Pancreas (tissue), 10 donors: ENCODE measurements around the gene GSC2. TPM values are rescaled to one million over a fixed set of nuclear protein-coding genes. Genes with fewer than 3 reads are reported as not detected.
A peak's percentile ranks its signal among the peaks of the same experiment; 100 is the strongest.

Experiments
- ATAC-seq, 4 donors: fragments of 200-7000 bp; cut with Tn5 transposase; one replicate each; pipeline versions ENCODE4 v1.8.0 to v1.9.1; 2020; ENCODE audit warnings: mild to moderate bottlenecking in 4 of 4, moderate library complexity in 4 of 4
- DNase-seq, 6 donors: peaks; one replicate each; pipeline ENCODE4 v3.0.0-alpha.2; 2020
- FAIRE-seq: peaks from 2 replicates; lab custom pipeline; 2012; peaks lifted over from hg19 to GRCh38; lab: Jason Lieb, UNC
- H3K27ac ChIP-seq, 4 donors: fragments of 200-600 bp; sonication (generic); 1 replicate in 3 of 4; 2 replicates in 1 of 4; pipeline versions ENCODE4 v1.5.0 to v1.8.0; 2020
- H3K27me3 ChIP-seq, 4 donors: fragments of 200-600 bp; one replicate each; pipeline ENCODE4 v1.8.0; 2021
- H3K36me3 ChIP-seq, 3 donors: fragments of 200-600 bp; sonication (generic) in 1 of 3; one replicate each; pipeline versions ENCODE4 v1.5.0 to v1.8.0; 2020 to 2021
- H3K4me1 ChIP-seq, 3 donors: fragments of 200-600 bp; one replicate each; pipeline ENCODE4 v1.8.0; 2021
- H3K4me3 ChIP-seq, 4 donors: fragments of 200-600 bp; sonication (generic) in 2 of 4; one replicate each; pipeline versions ENCODE4 v1.5.0 to v1.8.0; 2020 to 2021
- H3K9me3 ChIP-seq, 4 donors: fragments of 200-600 bp; one replicate each; pipeline ENCODE4 v1.8.0; 2021
- WGBS, 2 donors: extraction: QIAGEN DNeasy Blood & Tissue Kit; methylation state at CpG; one replicate each; pipeline ENCODE4 v1.1.7; 2013; 5-methylcytosine and 5-hydroxymethylcytosine counted together
- intact Hi-C, 3 donors: fragments of 100-400 bp; cut with DNase I; formaldehyde crosslinking; loops; one replicate each; pipeline versions ENCODE4 v1.11.1 to v1.14.2; 2022
- polyA plus RNA-seq, 2 donors: library from polyadenylated mRNA; stranded (reverse); fragments of 200-250 nt; gene quantifications; one replicate each; pipeline ENCODE4 v1.2.3, GENCODE V29; 2013
- total RNA-seq, 6 donors: library from RNA; stranded (reverse); fragmentation: NEBNext Ultra II Directional in 4 of 6; extraction: Animal tissue kit (Norgen Biotek cat#: 25700) in 4 of 6; gene quantifications; one replicate each; pipeline versions ENCODE4 v1.2.1 to v1.2.4, GENCODE V29; 2021 to 2023
- TF ChIP-seq, protein P1 (sequence below), 4 donors: fragments of 200-600 bp; sonication (generic) in 3 of 4; IDR thresholded peaks; one replicate each; pipeline versions ENCODE4 v1.5.0 to v1.8.0; 2021; ENCODE audit warnings: antibody characterized with exemption in 4 of 4
- donor health status: healthy with polysubstance abuse.
- donor health status: DM: no; HTN: no; CAD: no; lungs with moderate emphysema.
- donor health status: DM: no; HTN: no; CAD: no.
- donor health status: control.
- donor health status: control.
- donor health status: Bipolar disorder and iron deficiency.
- donor health status: DM: yes; HTN: yes; CAD: no.
- donor health status: DM: no; HTN: no; CAD: no.
- donor health status: DM: no; HTN: no; CAD: no.
- donor health status: DM: yes; HTN: yes; CAD: no.

The GSC2 gene
- total and polyA plus RNA-seq, 8 donors: not detected

DNA sequence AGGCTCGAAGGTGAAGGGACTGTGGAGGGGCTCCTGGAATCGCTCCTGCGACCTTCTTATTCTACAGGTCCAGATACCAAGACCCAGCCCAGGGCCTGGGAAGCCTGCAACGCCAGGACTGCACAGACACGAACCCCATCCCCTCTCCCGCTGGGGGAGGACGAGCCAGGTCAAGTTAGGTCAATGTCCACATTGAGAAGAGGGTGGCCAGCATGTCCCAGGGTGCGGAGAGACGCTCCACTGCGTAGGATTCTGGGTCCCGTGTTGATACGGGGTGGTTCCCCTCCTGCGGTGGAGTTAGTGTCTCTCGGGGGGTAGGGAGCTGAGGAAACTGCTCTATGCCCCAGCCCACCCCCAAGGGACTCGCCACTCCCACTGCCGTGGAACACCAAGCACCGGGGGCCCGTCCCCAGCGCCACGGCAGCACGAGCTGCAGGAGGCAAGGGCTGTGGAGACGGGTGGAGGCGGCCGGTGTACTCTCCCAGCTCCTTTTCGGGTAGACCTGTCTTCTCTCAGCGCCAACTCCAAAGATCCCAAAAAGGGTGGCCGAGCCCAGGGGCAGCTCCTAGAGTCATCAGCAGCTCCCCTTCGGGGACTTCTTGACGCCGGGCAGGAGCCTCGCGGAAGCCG is 1.6 kb downstream of the GSC2 start:
- 25 to 33% methylated on average over 32 to 33 of the region's 33 CpGs for WGBS, 2 donors
- H3K4me1 ChIP-seq: peaks cover 0 to 6% (median 3%) of the 10 kb centered on the region in 3 donors
- TF ChIP-seq, protein P1, sequence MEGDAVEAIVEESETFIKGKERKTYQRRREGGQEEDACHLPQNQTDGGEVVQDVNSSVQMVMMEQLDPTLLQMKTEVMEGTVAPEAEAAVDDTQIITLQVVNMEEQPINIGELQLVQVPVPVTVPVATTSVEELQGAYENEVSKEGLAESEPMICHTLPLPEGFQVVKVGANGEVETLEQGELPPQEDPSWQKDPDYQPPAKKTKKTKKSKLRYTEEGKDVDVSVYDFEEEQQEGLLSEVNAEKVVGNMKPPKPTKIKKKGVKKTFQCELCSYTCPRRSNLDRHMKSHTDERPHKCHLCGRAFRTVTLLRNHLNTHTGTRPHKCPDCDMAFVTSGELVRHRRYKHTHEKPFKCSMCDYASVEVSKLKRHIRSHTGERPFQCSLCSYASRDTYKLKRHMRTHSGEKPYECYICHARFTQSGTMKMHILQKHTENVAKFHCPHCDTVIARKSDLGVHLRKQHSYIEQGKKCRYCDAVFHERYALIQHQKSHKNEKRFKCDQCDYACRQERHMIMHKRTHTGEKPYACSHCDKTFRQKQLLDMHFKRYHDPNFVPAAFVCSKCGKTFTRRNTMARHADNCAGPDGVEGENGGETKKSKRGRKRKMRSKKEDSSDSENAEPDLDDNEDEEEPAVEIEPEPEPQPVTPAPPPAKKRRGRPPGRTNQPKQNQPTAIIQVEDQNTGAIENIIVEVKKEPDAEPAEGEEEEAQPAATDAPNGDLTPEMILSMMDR (IDR thresholded peaks at IDR 0.05): no peak
- H3K27ac ChIP-seq: no peak overlapping the region
- H3K4me3 ChIP-seq: no peak overlapping the region
- intact Hi-C loops: loop anchor here in 1 of 3 donors (10.0 kb wide), 1 partner anchor 486 kb away; no protein-coding TSS in a partner anchor
- H3K36me3 ChIP-seq: no peaks in the 10 kb centered on the region
- FAIRE-seq: no peak
- H3K9me3 ChIP-seq: no peaks in the 10 kb centered on the region
- DNase-seq: peak in 1 of 6 donors; percentile 60
- no peak for ATAC-seq
- H3K27me3 ChIP-seq: peaks cover 0 to 24% (median 6%) of the 10 kb centered on the region in 4 donors

DNA sequence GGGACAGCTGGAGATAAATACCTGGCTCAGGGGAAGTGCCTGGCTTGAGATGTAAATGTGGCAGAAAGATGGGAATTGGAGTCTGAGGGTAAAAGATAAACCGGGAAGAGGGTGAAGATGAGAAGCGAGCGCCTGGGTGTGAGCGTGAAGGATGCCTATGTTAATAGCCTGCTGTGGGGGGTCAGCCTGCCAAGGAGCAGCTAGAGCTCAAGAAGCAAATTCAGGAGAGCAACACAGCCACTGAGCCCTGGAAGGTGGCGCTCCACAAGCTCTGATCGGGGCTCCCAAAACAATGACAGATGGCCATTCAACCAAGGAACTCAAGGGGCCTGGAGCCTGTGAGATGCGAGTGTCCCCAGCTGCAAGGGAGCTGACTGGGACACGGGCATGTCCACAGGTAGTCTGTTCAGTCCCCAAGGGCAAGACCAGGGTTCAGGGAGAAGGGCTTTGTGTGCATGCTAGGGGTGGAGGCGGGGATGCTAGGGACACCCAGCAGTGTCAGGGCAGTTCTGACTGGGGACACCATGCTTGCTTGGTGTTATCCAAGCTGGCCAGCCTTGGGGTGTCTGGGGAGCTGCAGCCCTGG is 2.8 kb downstream of the GSC2 start:
- no peaks in the 10 kb centered on the region for H3K9me3 ChIP-seq
- DNase-seq (no peak), ATAC-seq (no peak), FAIRE-seq (no peak)
- no peak overlapping the region for H3K4me3 ChIP-seq
- peaks cover 0 to 4% (median 0%) of the 10 kb centered on the region in 3 donors for H3K36me3 ChIP-seq
- 32 to 35% methylated on average over 9 of the region's 9 CpGs for WGBS, 2 donors
- intact Hi-C loops: loop anchor here in 1 of 3 donors (10.0 kb wide), 1 partner anchor 488 kb away; no protein-coding TSS in a partner anchor
- peaks cover 0 to 8% (median 6%) of the 10 kb centered on the region in 3 donors for H3K4me1 ChIP-seq
- peaks cover 0 to 20% (median 6%) of the 10 kb centered on the region in 4 donors for H3K27me3 ChIP-seq
- TF ChIP-seq, protein P1 (IDR thresholded peaks at IDR 0.05): no peak
- H3K27ac ChIP-seq: no peak overlapping the region

DNA sequence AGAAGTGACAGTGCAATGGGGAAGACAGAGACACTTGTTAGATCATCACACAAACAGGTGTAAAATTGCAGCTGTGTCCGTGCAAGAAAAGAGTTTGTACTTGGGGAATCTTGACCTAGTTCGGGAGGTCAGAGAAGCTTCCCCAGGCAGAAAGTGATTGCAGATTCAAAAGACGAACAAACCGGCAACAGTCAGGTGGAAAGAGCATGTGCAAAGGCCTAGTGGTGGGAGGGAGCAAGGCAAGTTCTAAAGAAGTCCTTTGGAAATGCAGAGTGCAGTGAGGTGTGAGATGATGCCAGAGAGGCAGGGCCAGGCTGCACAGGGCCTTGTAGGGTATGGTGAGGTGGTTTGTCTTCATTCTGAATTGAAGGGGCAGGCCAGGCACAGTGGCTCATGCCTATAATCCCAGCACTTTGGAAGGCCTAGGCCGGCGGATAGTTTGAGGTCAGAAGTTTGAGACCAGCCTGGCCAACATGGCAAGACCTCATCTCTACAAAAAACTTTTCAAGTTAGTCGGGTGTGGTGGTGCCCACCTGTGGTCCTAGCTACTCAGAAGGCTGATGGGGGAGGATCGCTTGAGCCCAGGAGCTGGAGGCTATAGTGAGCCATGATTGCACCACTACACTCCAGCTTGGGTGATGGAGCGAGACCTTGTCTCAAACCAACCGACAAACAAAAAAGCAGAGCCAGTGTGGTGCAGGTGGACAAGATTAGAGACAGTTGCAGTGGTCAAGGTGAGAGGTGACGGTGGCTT is 3.7 kb downstream of the GSC2 start:
- H3K36me3 ChIP-seq: peaks cover 0 to 10% (median 0%) of the 10 kb centered on the region in 3 donors
- H3K4me3 ChIP-seq: no peak overlapping the region
- DNase-seq (peak in 1 of 6 donors; percentile 7), FAIRE-seq (no peak), ATAC-seq (no peak)
- H3K4me1 ChIP-seq: peaks cover 0 to 8% (median 6%) of the 10 kb centered on the region in 3 donors
- no peak overlapping the region for H3K27ac ChIP-seq
- no peaks in the 10 kb centered on the region for H3K9me3 ChIP-seq
- TF ChIP-seq, protein P1 (IDR thresholded peaks at IDR 0.05): no peak
- peaks cover 0 to 18% (median 6%) of the 10 kb centered on the region in 4 donors for H3K27me3 ChIP-seq
- intact Hi-C loops: loop anchor here in 1 of 3 donors (10.0 kb wide), 1 partner anchor 488 kb away; no protein-coding TSS in a partner anchor
- WGBS, 2 donors: 62 to 66% methylated on average over 11 of the region's 11 CpGs

DNA sequence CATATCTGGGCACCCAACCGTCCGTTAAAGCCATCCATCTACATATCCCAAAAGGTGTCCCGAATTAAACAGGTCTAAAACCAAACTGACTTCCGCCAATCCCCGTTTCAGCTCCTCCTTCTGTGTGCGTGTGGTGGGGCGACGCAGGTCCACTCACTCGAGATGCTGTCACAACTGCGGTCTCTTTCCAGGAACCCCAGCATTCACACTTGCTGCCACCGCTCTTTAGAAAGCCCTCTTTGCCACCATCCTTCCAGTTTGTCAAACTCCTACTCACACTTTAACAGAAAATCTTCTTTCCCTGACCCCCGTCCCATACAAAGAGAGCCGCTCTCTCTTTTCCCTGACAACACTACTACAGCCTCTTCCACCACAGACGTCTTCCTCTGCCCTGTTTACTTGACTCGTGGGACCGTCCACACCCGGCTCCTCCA is 6.1 kb downstream of the GSC2 start:
- Histone ChIP-seq H3K4me3 (peak overlapping the region; percentile 55 to 94 (median 72)), H3K27me3 (peaks cover 0 to 4% (median under 1%) of the 10 kb centered on the region in 4 donors), H3K36me3 (peaks cover 0 to 23% (median 10%) of the 10 kb centered on the region in 3 donors), H3K4me1 (peaks cover 0 to 6% (median 5%) of the 10 kb centered on the region in 3 donors), H3K27ac (peak overlapping the region in 3 of 4 donors; percentile 0 to 19 (median 13)), H3K9me3 (no peaks in the 10 kb centered on the region)
- FAIRE-seq (no peak), DNase-seq (peak in 1 of 6 donors; percentile 9), ATAC-seq (peak in 2 of 4 donors; percentile 1 to 12)
- TF ChIP-seq, protein P1 (IDR thresholded peaks at IDR 0.05): no peak
- WGBS, 2 donors: 1 to 2% methylated on average over 17 of the region's 17 CpGs
- intact Hi-C loops: loop anchor here in 1 of 3 donors (10.0 kb wide), 1 partner anchor 491 kb away; no protein-coding TSS in a partner anchor
